Neural crest cell (in vitro differentiated cells): ENCODE measurements around the gene PRSS38. TPM values are rescaled to one million over a fixed set of nuclear protein-coding genes. Genes with fewer than 3 reads are reported as not detected.
"Not testable (repeated sequence)": the region's sequence is repeated elsewhere in the genome, so short reads cannot be mapped to it uniquely, and the experiment has no call there.

Experiments used
- DNase-seq: peaks from one replicate; pipeline ENCODE4 v3.0.0; 2021; ENCODE audit warnings: low read depth, mixed read lengths, low spot score
- H3K27ac Mint-ChIP-seq: one replicate; pipeline ENCODE4 v1.8.0; 2021; ENCODE audit warnings: mild to moderate bottlenecking, mixed read lengths; ENCODE audit not compliant: unreplicated experiment
- H3K27me3 Mint-ChIP-seq: 2 replicates; pipeline ENCODE4 v1.8.0; 2021; ENCODE audit warnings: low read depth, mild to moderate bottlenecking, mixed read lengths
- H3K36me3 Mint-ChIP-seq: 2 replicates; pipeline ENCODE4 v1.8.0; 2021; ENCODE audit warnings: low read depth, mild to moderate bottlenecking, mixed read lengths
- H3K4me1 Mint-ChIP-seq: 2 replicates; pipeline ENCODE4 v1.8.0; 2021; ENCODE audit warnings: mixed read lengths
- H3K4me3 Mint-ChIP-seq: one replicate; pipeline ENCODE4 v1.8.0; 2021; ENCODE audit warnings: mild to moderate bottlenecking, mixed read lengths
- H3K9me3 Mint-ChIP-seq: 2 replicates; pipeline ENCODE4 v1.8.0; 2021; ENCODE audit warnings: mixed read lengths
- CTCF ChIP-seq: fragments of 200-600 bp; sonication (generic); conservative IDR thresholded peaks from 2 replicates; pipeline ENCODE4 v1.5.0; 2021; ENCODE audit warnings: antibody characterized with exemption, mild to moderate bottlenecking
- total RNA-seq: library from RNA; stranded (reverse); gene quantifications from 2 replicates; pipeline ENCODE4 v1.2.1, GENCODE V29; 2021

PRSS38 gene
- total RNA-seq, 1 donor from 2014 or later: not detected

- no peak overlapping the region for H3K4me3 Mint-ChIP-seq
- H3K4me1 Mint-ChIP-seq: no peaks in the 10 kb centered on the region
- no peaks in the 10 kb centered on the region for H3K36me3 Mint-ChIP-seq
- TF ChIP-seq CTCF: no peak
- no peak overlapping the region for H3K27ac Mint-ChIP-seq
- DNase-seq: no peak
- H3K9me3 Mint-ChIP-seq: peaks cover 9% of the 10 kb centered on the region
- H3K27me3 Mint-ChIP-seq: peaks cover 22% of the 10 kb centered on the region
These were observed 53.9 kb downstream of the PRSS38 start for GRCh38 chr1:227869279-227869842.

GRCh38 chr1:227869851-227870305, 54.4 kb downstream of the PRSS38 start:
- no peak for TF ChIP-seq CTCF
- Mint-ChIP-seq H3K27ac (no peak overlapping the region), H3K36me3 (no peaks in the 10 kb centered on the region), H3K4me1 (no peaks in the 10 kb centered on the region), H3K4me3 (no peak overlapping the region), H3K27me3 (peaks cover 27% of the 10 kb centered on the region), H3K9me3 (peaks cover 7% of the 10 kb centered on the region)
- DNase-seq: no peak

- DNase-seq: no peak
- TF ChIP-seq CTCF: no peak
- no peaks in the 10 kb centered on the region for H3K36me3 Mint-ChIP-seq
- H3K4me1 Mint-ChIP-seq: no peaks in the 10 kb centered on the region
- H3K9me3 Mint-ChIP-seq: peaks cover 7% of the 10 kb centered on the region
- H3K4me3 Mint-ChIP-seq: no peak overlapping the region
- H3K27me3 Mint-ChIP-seq: peaks cover 32% of the 10 kb centered on the region
- H3K27ac Mint-ChIP-seq: no peak overlapping the region
These were observed 54.9 kb downstream of the PRSS38 start for GRCh38 chr1:227870366-227870765.

- H3K9me3 Mint-ChIP-seq, H3K27ac Mint-ChIP-seq, H3K4me1 Mint-ChIP-seq, DNase-seq, H3K4me3 Mint-ChIP-seq, H3K36me3 Mint-ChIP-seq: not testable (repeated sequence)
- H3K27me3 Mint-ChIP-seq: peaks cover 47% of the 10 kb centered on the region
These were observed 56.4 kb downstream of the PRSS38 start for GRCh38 chr1:227871892-227872291.

- H3K27me3 Mint-ChIP-seq: peaks cover 83% of the 10 kb centered on the region
- not testable (repeated sequence) for H3K27ac Mint-ChIP-seq, H3K36me3 Mint-ChIP-seq, H3K9me3 Mint-ChIP-seq, H3K4me3 Mint-ChIP-seq, H3K4me1 Mint-ChIP-seq, DNase-seq
These were observed 62.3 kb downstream of the PRSS38 start for GRCh38 chr1:227877810-227878209.

- Mint-ChIP-seq H3K27me3 (peaks cover 60% of the 10 kb centered on the region), H3K36me3 (no peaks in the 10 kb centered on the region), H3K27ac (no peak overlapping the region), H3K4me1 (no peaks in the 10 kb centered on the region), H3K4me3 (no peak overlapping the region), H3K9me3 (no peaks in the 10 kb centered on the region)
- DNase-seq: no peak
- no peak for TF ChIP-seq CTCF
These were observed 65.0 kb downstream of the PRSS38 start for GRCh38 chr1:227880342-227880924.
